Placental pericyte (primary cell): Measurements from ENCODE around the gene GLT8D1. TPM values are rescaled to one million over a fixed set of nuclear protein-coding genes. Genes with fewer than 3 reads are reported as not detected.

Source experiments
- small RNA-seq: library from RNA; depleted of rRNA; stranded (forward); fragments of <200 nt; gene quantifications from one replicate; pipeline ENCODE3, GENCODE V24; 2012; ENCODE audit warnings: low replicate concordance
- total RNA-seq: library from RNA; depleted of rRNA; stranded (reverse); fragments of >200 nt; gene quantifications from 2 replicates; pipeline ENCODE4 v1.2.3, GENCODE V29; 2012

Gene GLT8D1
- 80.5 and 96.1 TPM in 2 replicates for total RNA-seq

GRCh38 chr3:52705688-52706686 lies at the start of gene GLT8D1, which contains the start of gene SPCS1:
Gene GLT8D1 (minus strand): TSS chr3:52705791. CDS start chr3:52700460, 5,331 bp downstream.
Gene SPCS1 (plus strand): TSS chr3:52706106. CDS start chr3:52706247, 141 bp downstream.

DNA sequence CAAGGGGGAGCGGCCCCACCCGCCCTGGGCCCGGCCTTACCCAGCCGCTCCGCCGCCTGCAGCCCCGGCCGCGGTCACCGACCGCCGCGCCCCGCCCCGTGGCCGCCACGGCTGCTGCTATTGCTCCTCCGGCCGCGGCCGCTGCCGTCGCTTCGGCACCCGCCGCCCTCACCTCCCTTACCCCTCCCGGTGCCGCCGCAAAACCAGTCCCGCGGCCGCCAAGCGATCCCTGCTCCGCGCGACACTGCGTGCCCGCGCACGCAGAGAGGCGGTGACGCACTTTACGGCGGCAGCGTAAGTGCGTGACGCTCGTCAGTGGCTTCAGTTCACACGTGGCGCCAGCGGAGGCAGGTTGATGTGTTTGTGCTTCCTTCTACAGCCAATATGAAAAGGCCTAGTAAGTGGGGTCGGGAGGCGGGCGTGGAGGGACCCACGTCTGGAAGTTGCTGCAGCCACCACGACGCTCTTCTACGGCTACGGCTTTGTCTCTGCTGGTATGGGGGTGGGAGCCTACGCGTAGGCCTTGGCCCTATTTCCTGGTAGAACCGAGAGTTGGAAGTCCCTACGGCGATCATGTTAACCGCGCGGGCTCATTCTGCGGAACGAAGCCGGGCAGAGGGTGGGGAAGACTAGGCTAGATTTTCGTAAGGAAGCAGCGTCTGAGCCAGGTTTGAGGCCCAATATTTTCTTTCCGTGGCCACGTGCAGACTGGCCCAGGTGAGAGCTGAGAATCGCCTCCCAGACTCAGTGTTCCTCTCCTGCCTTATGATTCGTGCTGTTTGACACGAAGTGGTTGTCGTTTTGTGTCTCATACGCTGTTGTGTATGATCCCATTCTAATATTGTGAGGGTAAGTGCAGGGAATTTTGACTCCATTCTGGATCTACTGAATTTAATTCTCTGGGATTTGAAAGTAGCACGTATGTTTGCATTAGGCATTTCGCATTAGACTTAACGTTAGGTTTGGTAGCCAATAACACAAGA lies 19.6 kb downstream of the GLT8D1 start, which contains the start of the genes GNL3 and PBRM1:
GNL3 (plus strand) TSS at position 324 of the 983 bp plus-strand sequence; CDS start at position 385, 61 bp downstream.
PBRM1 (minus strand) TSS at position 205 of the 983 bp plus-strand sequence.

Small RNA genes within 50 kb of the gene (small RNA-seq; reads per million reads assigned to genes)
- gene AC006254.2 (not detected), gene RF00569 (28,220 reads per million, percentile 100 among the genes with 10 or more reads in this experiment), gene RF01183 (not detected), gene SNORD19 (not detected), gene SNORD19B (not detected), gene SNORD69 (1,109 reads per million, percentile 100 among the genes with 10 or more reads in this experiment)

Other genes starting within 250 kb of the GLT8D1 start
- gene STAB1, start 210.5 kb downstream of the GLT8D1 start, total RNA-seq, result under 0.01 and 0.57 TPM in 2 replicates
- gene NT5DC2, start 171.9 kb downstream of the GLT8D1 start, total RNA-seq, result 57.3 and 68.6 TPM in 2 replicates
- gene UQCC5, start 169.2 kb downstream of the GLT8D1 start, total RNA-seq, result 0.88 and 7.3 TPM in 2 replicates
- gene PBRM1, start 19.9 kb downstream of the GLT8D1 start, total RNA-seq, result 86.4 and 93.6 TPM in 2 replicates
- 134 and 171 TPM in 2 replicates for gene GNL3, start 19.8 kb downstream of the GLT8D1 start, total RNA-seq
- 70.2 and 75.5 TPM in 2 replicates for gene SPCS1, start 315 bp upstream of the GLT8D1 start, total RNA-seq
- 23.2 and 34.8 TPM in 2 replicates for gene NEK4, start 65.1 kb upstream of the GLT8D1 start, total RNA-seq
- not detected in 2 replicates for gene ITIH1, start 71.8 kb upstream of the GLT8D1 start, total RNA-seq
- gene ITIH3, start 89.0 kb upstream of the GLT8D1 start, total RNA-seq, result 0.14 TPM in 1 of 2 replicates, not detected in the other
- gene ITIH4, start 124.9 kb upstream of the GLT8D1 start, total RNA-seq, result 0.57 and 0.88 TPM in 2 replicates
- not detected in 2 replicates for gene MUSTN1, start 129.2 kb upstream of the GLT8D1 start, total RNA-seq
- 17.1 and 22.0 TPM in 2 replicates for gene STIMATE, start 191.8 kb upstream of the GLT8D1 start, total RNA-seq